Neural cell (in vitro differentiated cells): ENCODE results near the gene DIDO1. TPM values are rescaled to one million over a fixed set of nuclear protein-coding genes. Genes with fewer than 3 reads are reported as not detected.

ENCODE experiments used
- H2AFZ ChIP-seq: fragments of 200-600, 300-800 bp; sonication (generic), shearing (Covaris generic); 2 replicates; pipeline ENCODE4 v1.6.0; 2014; ENCODE audit warnings: low read depth, mild to moderate bottlenecking, antibody characterized with exemption, low read length, moderate library complexity
- H3F3A ChIP-seq: fragments of 200-600 bp; shearing (Covaris generic); 2 replicates; pipeline ENCODE4 v1.6.1; 2016; ENCODE audit warnings: mild to moderate bottlenecking, moderate library complexity, mixed read lengths, antibody characterized with exemption, low read length; ENCODE audit not compliant: insufficient read depth, poor library complexity, severe bottlenecking
- H3K27ac ChIP-seq: fragments of 200-600, 300-800 bp; sonication (generic), shearing (Covaris generic); 2 replicates; pipeline ENCODE4 v1.5.1; 2014; ENCODE audit warnings: mild to moderate bottlenecking, low read length, moderate library complexity
- H3K27me3 ChIP-seq: fragments of 300-800, 200-600 bp; sonication (generic), shearing (Covaris generic); 2 replicates; pipeline ENCODE4 v1.6.0; 2014; ENCODE audit warnings: mild to moderate bottlenecking, low read depth, low read length, moderate library complexity; ENCODE audit not compliant: insufficient read depth
- H3K36me3 ChIP-seq: fragments of 300-800, 200-600 bp; sonication (generic), shearing (Covaris generic); 2 replicates; pipeline ENCODE4 v1.5.1; 2014; ENCODE audit warnings: mild to moderate bottlenecking, antibody characterized with exemption, low read length, moderate library complexity; ENCODE audit not compliant: insufficient read depth
- H3K4me2 ChIP-seq: fragments of 300-800, 200-600 bp; sonication (generic), shearing (Covaris generic); 2 replicates; pipeline ENCODE4 v1.6.0; 2014; ENCODE audit warnings: mild to moderate bottlenecking, low read length
- H3K4me3 ChIP-seq: fragments of 300-800, 200-600 bp; sonication (generic), shearing (Covaris generic); 2 replicates; pipeline ENCODE4 v1.5.1; 2014; ENCODE audit warnings: mild to moderate bottlenecking, low read length, moderate library complexity
- H3K79me2 ChIP-seq: fragments of 200-600 bp; shearing (Covaris generic); replicated peaks from 2 replicates; pipeline ENCODE4 v1.6.0; 2014; ENCODE audit warnings: mild to moderate bottlenecking, low read length, moderate library complexity; ENCODE audit not compliant: insufficient read depth
- H3K9ac ChIP-seq: fragments of 300-800, 200-600 bp; sonication (generic), shearing (Covaris generic); 2 replicates; pipeline ENCODE4 v1.6.1; 2016; ENCODE audit warnings: mild to moderate bottlenecking, low read length, mixed read lengths
- H3K9me2 ChIP-seq: fragments of 200-600 bp; shearing (Covaris generic); 2 replicates; pipeline ENCODE4 v1.6.1; 2016; ENCODE audit warnings: mild to moderate bottlenecking, low read length, mixed read lengths; ENCODE audit not compliant: insufficient read depth
- H3K9me3 ChIP-seq: fragments of 200-600, 300-800 bp; sonication (generic), shearing (Covaris generic); 2 replicates; pipeline ENCODE4 v1.6.1; 2016; ENCODE audit warnings: mild to moderate bottlenecking, mixed run types, low read length, moderate library complexity, mixed read lengths
- H4K20me1 ChIP-seq: fragments of 200-600 bp; shearing (Covaris generic); 2 replicates; pipeline ENCODE4 v1.6.1; 2016; ENCODE audit warnings: mild to moderate bottlenecking, mixed run types; ENCODE audit not compliant: insufficient read depth
- EP300 ChIP-seq: fragments of 450-650 bp; conservative IDR thresholded peaks from 2 replicates; pipeline ENCODE4 v1.6.1; 2014; ENCODE audit warnings: antibody characterized with exemption, mild to moderate bottlenecking, moderate library complexity; ENCODE audit not compliant: poor library complexity, severe bottlenecking
- EZH2 ChIP-seq: fragments of 200-600, 300-800 bp; shearing (Covaris generic), sonication (generic); IDR thresholded peaks from 2 replicates; pipeline ENCODE4 v1.6.1; 2014; ENCODE audit warnings: antibody characterized with exemption, low read length, borderline replicate concordance, mild to moderate bottlenecking; ENCODE audit not compliant: insufficient read depth, poor library complexity, severe bottlenecking
- MXI1 ChIP-seq: fragments of 450-650 bp; conservative IDR thresholded peaks from 2 replicates; pipeline ENCODE4 v1.6.1; 2014; ENCODE audit warnings: antibody characterized with exemption, mild to moderate bottlenecking; ENCODE audit not compliant: poor library complexity, severe bottlenecking
- POLR2AphosphoS5 ChIP-seq: IDR thresholded peaks from 2 replicates; pipeline ENCODE4 v1.6.1; 2012
- RAD21 ChIP-seq: fragments of 450-650 bp; conservative IDR thresholded peaks from 2 replicates; pipeline ENCODE4 v1.6.1; 2014; ENCODE audit warnings: antibody characterized with exemption, mild to moderate bottlenecking, moderate library complexity
- SMC3 ChIP-seq: fragments of 450-650 bp; conservative IDR thresholded peaks from 2 replicates; pipeline ENCODE4 v1.6.1; 2014; ENCODE audit warnings: antibody characterized with exemption, mild to moderate bottlenecking, moderate library complexity; ENCODE audit not compliant: poor library complexity
- TAF1 ChIP-seq: IDR thresholded peaks from 2 replicates; pipeline ENCODE4 v1.6.1; 2012; ENCODE audit warnings: low read depth
- polyA plus RNA-seq: library from polyadenylated mRNA; depleted of rRNA; stranded (reverse); fragments of >200 nt; gene quantifications from 2 replicates; pipeline ENCODE4 v1.2.3, GENCODE V29; 2014
- TF ChIP-seq, protein P1 (sequence below): IDR thresholded peaks from 2 replicates; pipeline ENCODE4 v1.6.1; 2012; ENCODE audit warnings: borderline replicate concordance
- TF ChIP-seq, protein P2 (sequence below): fragments of 450-650 bp; IDR thresholded peaks from 2 replicates; pipeline ENCODE4 v1.5.1; 2014; ENCODE audit warnings: antibody characterized with exemption, mild to moderate bottlenecking, moderate library complexity; ENCODE audit not compliant: poor library complexity, severe bottlenecking

Gene DIDO1
- polyA plus RNA-seq, 1 donor from 2014 or later = 42.8 TPM

DNA sequence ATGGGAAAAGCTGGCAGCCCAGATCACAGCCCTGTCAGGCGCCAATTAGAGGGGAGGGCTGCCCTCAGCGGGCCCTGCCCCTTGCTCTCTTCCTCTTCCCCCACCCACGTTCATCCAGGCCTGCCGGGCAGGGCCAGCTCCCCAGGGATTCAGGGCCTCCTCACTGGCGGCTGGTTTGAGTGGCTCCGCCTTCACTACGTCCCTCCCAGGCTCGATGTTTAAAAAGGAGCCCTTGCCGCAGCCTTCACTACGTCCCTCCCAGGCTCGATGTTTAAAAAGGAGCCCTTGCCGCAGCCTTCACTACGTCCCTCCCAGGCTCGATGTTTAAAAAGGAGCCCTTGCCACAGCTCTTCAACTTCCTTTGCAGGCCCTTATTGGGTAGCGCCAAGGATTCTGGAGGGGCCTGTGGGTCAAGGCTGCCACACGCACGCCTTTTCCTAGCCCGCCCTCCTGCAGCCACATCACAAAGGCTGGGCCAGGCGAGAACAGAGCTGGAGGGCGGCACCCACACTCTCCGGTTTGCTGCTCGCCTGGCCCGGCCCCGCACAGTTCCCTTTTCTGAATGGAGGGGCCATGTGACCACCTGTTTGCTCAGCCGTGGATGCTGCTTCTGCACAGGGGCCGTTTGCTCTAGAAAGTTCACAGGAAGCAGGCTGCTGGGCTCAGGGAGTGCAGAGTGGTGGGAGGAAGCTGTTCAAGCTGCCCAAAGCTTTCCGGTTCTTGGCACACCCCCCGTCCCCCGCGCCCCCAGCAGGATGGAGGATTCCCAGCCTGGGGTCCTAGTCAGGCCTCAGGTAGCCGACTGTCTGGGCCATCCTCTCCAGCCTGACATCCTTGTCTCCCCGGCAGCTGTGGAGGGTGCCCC is 27.8 kb upstream of the DIDO1 start:
- Histone ChIP-seq H3K4me2 (no peak overlapping the region), H3K4me3 (no peak overlapping the region), H3K79me2 (no peaks in the 10 kb centered on the region), H2AFZ (no peak overlapping the region), H3K27ac (no peak overlapping the region), H3K9ac (no peak overlapping the region), H3K9me2 (no peaks in the 10 kb centered on the region), H3K9me3 (no peaks in the 10 kb centered on the region), H3F3A (no peaks in the 10 kb centered on the region), H3K36me3 (peaks cover 4% of the 10 kb centered on the region), H4K20me1 (no peaks in the 10 kb centered on the region), H3K27me3 (no peaks in the 10 kb centered on the region)
- no peak for TF ChIP-seq POLR2AphosphoS5
- TF ChIP-seq MXI1 = no peak

- H3K9me2 ChIP-seq = no peaks in the 10 kb centered on the region
- no peaks in the 10 kb centered on the region for H3K27me3 ChIP-seq
- no peaks in the 10 kb centered on the region for H3K79me2 ChIP-seq
- TF ChIP-seq EP300 = no peak
- no peak for TF ChIP-seq MXI1
- no peak for TF ChIP-seq POLR2AphosphoS5
- TF ChIP-seq, protein P1, sequence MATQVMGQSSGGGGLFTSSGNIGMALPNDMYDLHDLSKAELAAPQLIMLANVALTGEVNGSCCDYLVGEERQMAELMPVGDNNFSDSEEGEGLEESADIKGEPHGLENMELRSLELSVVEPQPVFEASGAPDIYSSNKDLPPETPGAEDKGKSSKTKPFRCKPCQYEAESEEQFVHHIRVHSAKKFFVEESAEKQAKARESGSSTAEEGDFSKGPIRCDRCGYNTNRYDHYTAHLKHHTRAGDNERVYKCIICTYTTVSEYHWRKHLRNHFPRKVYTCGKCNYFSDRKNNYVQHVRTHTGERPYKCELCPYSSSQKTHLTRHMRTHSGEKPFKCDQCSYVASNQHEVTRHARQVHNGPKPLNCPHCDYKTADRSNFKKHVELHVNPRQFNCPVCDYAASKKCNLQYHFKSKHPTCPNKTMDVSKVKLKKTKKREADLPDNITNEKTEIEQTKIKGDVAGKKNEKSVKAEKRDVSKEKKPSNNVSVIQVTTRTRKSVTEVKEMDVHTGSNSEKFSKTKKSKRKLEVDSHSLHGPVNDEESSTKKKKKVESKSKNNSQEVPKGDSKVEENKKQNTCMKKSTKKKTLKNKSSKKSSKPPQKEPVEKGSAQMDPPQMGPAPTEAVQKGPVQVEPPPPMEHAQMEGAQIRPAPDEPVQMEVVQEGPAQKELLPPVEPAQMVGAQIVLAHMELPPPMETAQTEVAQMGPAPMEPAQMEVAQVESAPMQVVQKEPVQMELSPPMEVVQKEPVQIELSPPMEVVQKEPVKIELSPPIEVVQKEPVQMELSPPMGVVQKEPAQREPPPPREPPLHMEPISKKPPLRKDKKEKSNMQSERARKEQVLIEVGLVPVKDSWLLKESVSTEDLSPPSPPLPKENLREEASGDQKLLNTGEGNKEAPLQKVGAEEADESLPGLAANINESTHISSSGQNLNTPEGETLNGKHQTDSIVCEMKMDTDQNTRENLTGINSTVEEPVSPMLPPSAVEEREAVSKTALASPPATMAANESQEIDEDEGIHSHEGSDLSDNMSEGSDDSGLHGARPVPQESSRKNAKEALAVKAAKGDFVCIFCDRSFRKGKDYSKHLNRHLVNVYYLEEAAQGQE = no peak
- TF ChIP-seq, protein P2, sequence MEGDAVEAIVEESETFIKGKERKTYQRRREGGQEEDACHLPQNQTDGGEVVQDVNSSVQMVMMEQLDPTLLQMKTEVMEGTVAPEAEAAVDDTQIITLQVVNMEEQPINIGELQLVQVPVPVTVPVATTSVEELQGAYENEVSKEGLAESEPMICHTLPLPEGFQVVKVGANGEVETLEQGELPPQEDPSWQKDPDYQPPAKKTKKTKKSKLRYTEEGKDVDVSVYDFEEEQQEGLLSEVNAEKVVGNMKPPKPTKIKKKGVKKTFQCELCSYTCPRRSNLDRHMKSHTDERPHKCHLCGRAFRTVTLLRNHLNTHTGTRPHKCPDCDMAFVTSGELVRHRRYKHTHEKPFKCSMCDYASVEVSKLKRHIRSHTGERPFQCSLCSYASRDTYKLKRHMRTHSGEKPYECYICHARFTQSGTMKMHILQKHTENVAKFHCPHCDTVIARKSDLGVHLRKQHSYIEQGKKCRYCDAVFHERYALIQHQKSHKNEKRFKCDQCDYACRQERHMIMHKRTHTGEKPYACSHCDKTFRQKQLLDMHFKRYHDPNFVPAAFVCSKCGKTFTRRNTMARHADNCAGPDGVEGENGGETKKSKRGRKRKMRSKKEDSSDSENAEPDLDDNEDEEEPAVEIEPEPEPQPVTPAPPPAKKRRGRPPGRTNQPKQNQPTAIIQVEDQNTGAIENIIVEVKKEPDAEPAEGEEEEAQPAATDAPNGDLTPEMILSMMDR = no peak
- TF ChIP-seq EZH2 = no peak
- TF ChIP-seq TAF1 = no peak
- TF ChIP-seq RAD21 = no peak
- no peak for TF ChIP-seq SMC3
- no peaks in the 10 kb centered on the region for H3K9me3 ChIP-seq
- H3F3A ChIP-seq = no peaks in the 10 kb centered on the region
- no peak overlapping the region for H3K4me2 ChIP-seq
- H3K36me3 ChIP-seq = peaks cover 10% of the 10 kb centered on the region
- no peak overlapping the region for H3K27ac ChIP-seq
- no peak overlapping the region for H3K4me3 ChIP-seq
- no peak overlapping the region for H2AFZ ChIP-seq
- H3K9ac ChIP-seq = no peak overlapping the region
- H4K20me1 ChIP-seq = no peaks in the 10 kb centered on the region
Measured at GRCh38 chr20:62952968-62953838, 26.9 kb upstream of the DIDO1 start.
